Measurements from ENCODE around the gene RSU1. TPM values are rescaled to one million over a fixed set of nuclear protein-coding genes. Genes with fewer than 3 reads are reported as not detected.

RSU1 gene
- total RNA-seq (ENCODE audit: unreplicated experiment): 59.4 TPM
- long read RNA-seq, transcript RSU1-201 (9 exons, 3,834 nt): major isoform, 27 of 47 reads
- long read RNA-seq, transcript RSU1-205 (8 exons, 3,639 nt): minor isoform, 9 of 47 reads
- long read RNA-seq, transcript RSU1-203 (8 exons, 3,919 nt): minor isoform, 6 of 47 reads
- long read RNA-seq, partial matches to known transcripts: 2 of 47 reads
- long read RNA-seq, other reads (novel, unspliced or antisense): 3 of 47 reads

GRCh38 chr10:16817125-16818019, at the start of gene RSU1:
RSU1 (minus strand) TSS chr10:16817424; CDS start chr10:16817081, 343 bp downstream.
- Mint-ChIP-seq H3K4me3 (ENCODE audit: unreplicated experiment) (peak within 1 kb of the TSS; percentile 98), H3K9me3 (ENCODE audit: unreplicated experiment) (peaks cover 6% of the 10 kb centered on the region), H3K36me3 (ENCODE audit: unreplicated experiment) (peaks cover 10% of the 10 kb centered on the region), H3K27me3 (ENCODE audit: unreplicated experiment) (peaks cover 4% of the 10 kb centered on the region), H3K4me1 (ENCODE audit: low read depth, unreplicated experiment) (peaks cover 7% of the 10 kb centered on the region), H3K27ac (ENCODE audit: unreplicated experiment) (peak within 1 kb of the TSS; percentile 91)
- peak; percentile 100 for DNase-seq
- no peak for TF ChIP-seq CTCF (IDR thresholded peaks at IDR 0.05; ENCODE audit: partially characterized antibody, unreplicated experiment)

DNA sequence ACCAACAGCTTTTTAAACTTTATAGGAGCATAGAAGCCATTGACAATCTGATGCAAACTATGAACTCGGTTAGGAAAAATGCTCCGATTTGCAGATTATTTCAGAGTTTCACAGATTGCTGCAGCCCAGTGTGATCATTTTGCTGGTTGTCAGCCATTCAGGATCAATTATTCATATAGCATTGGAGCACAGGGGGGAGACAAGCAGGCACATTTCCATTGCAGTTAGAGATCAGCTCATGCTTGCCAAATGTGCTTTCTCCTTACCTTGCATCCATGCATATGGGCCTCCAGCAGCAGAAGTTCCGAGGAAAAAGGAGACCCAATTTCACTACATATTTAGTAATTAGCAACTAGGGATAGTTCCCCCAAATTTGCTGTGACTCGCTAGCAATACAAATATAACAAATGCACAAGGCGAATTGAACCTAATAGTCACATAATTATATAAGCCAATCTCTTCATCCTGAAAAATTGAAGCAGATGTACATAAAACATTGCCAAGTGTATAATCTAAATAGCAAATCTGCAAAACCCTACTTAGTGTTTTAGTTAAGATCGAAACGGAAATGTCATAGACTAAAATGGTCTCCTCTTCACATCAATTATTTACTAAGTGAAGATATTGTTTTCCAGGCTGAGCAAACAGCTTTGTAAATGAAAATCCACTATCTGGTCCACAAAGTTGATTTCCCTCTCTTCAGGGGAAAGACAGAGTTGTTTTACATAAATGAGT, 49.5 kb upstream of the RSU1 start:
- H3K9me3 Mint-ChIP-seq (ENCODE audit: unreplicated experiment): peaks cover 3% of the 10 kb centered on the region
- peaks cover 11% of the 10 kb centered on the region for H3K4me1 Mint-ChIP-seq (ENCODE audit: low read depth, unreplicated experiment)
- TF ChIP-seq CTCF (IDR thresholded peaks at IDR 0.05; ENCODE audit: partially characterized antibody, unreplicated experiment): no peak
- no peak overlapping the region for H3K4me3 Mint-ChIP-seq (ENCODE audit: unreplicated experiment)
- H3K27ac Mint-ChIP-seq (ENCODE audit: unreplicated experiment): peak overlapping the region; percentile 20
- no peak for DNase-seq
- H3K36me3 Mint-ChIP-seq (ENCODE audit: unreplicated experiment): peaks cover 5% of the 10 kb centered on the region
- peaks cover 2% of the 10 kb centered on the region for H3K27me3 Mint-ChIP-seq (ENCODE audit: unreplicated experiment)

DNA sequence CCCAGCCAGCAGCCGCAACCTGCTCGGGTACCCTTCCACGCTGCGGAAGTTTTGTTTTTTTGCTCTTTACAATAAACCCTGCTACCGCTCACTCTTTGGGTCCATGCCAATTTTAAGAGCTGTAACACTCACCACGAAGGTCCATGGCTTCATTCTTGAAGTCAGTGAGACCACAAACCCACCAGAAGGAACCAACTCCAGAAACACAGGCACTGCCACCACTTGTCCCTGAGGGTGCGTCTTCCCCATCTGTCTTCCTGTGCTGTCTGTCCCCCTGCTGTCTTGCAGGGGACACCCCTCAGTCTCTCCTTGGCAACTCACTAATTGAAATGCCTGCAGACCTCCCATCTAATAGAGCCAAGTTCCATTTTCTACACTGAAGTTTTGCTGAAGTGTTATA, 48.5 kb upstream of the RSU1 start:
- no peak overlapping the region for H3K27ac Mint-ChIP-seq (ENCODE audit: unreplicated experiment)
- peaks cover 5% of the 10 kb centered on the region for H3K36me3 Mint-ChIP-seq (ENCODE audit: unreplicated experiment)
- H3K4me3 Mint-ChIP-seq (ENCODE audit: unreplicated experiment): no peak overlapping the region
- H3K4me1 Mint-ChIP-seq (ENCODE audit: low read depth, unreplicated experiment): peaks cover 11% of the 10 kb centered on the region
- H3K27me3 Mint-ChIP-seq (ENCODE audit: unreplicated experiment): peaks cover 2% of the 10 kb centered on the region
- TF ChIP-seq CTCF (IDR thresholded peaks at IDR 0.05; ENCODE audit: partially characterized antibody, unreplicated experiment): no peak
- peaks cover 3% of the 10 kb centered on the region for H3K9me3 Mint-ChIP-seq (ENCODE audit: unreplicated experiment)
- no peak for DNase-seq

DNA sequence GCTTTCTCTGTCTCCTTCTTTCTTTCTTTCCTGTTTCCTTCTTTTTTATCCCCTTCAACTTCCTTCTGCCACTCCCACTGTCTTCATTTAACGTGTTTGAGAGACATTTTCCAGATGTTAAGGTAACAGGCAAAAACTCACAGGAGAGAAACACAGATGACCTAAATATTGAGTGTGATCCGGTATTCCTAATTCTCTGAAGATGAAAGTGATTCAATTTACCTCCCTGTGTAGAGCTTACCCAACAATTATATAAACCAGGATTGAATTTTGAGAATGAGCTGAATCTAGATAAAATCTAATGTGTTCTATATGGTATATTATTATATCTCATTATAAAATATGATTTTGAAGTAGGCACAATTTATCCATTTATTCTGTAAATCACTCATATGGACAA, 46.5 kb upstream of the RSU1 start:
- Mint-ChIP-seq H3K36me3 (ENCODE audit: unreplicated experiment) (peaks cover 5% of the 10 kb centered on the region), H3K27ac (ENCODE audit: unreplicated experiment) (no peak overlapping the region)

More for the DNA sequence above, 46.5 kb upstream of the RSU1 start:
- Mint-ChIP-seq H3K4me1 (ENCODE audit: low read depth, unreplicated experiment) (peaks cover 11% of the 10 kb centered on the region), H3K4me3 (ENCODE audit: unreplicated experiment) (no peak overlapping the region), H3K9me3 (ENCODE audit: unreplicated experiment) (peaks cover 3% of the 10 kb centered on the region), H3K27me3 (ENCODE audit: unreplicated experiment) (peaks cover 2% of the 10 kb centered on the region)
- no peak for TF ChIP-seq CTCF (IDR thresholded peaks at IDR 0.05; ENCODE audit: partially characterized antibody, unreplicated experiment)
- DNase-seq: no peak

Data from glutamatergic neuron (in vitro differentiated cells).